HepG2 (cell line): ENCODE results near the gene RPS5. TPM values are rescaled to one million over a fixed set of nuclear protein-coding genes. Genes with fewer than 3 reads are reported as not detected.

ENCODE experiments used
- HDAC2 ChIP-seq: sonication (generic); formaldehyde crosslinking; IDR thresholded peaks from 2 replicates; pipeline ENCODE4 v1.4.0; 2020; ENCODE audit warnings: missing genetic modification reagents
- IRF2 ChIP-seq: IDR thresholded peaks from 2 replicates; pipeline ENCODE4 v1.6.1; 2018; ENCODE audit warnings: missing genetic modification reagents, missing compliant biosample characterization
- NR2F1 ChIP-seq, 2 experiments: fragments of 450-650 bp in 1 of 2; formaldehyde crosslinking in 1 of 2; IDR thresholded peaks; 2 replicates each; pipeline versions ENCODE4 v1.5.0 to v1.6.1; 2016 to 2020; ENCODE audit warnings: mild to moderate bottlenecking in 1 of 2, missing compliant biosample characterization in 1 of 2, missing genetic modification reagents in 1 of 2, moderate library complexity in 1 of 2
- NR2F2 ChIP-seq: IDR thresholded peaks from 2 replicates; pipeline ENCODE4 v1.6.1; 2012; ENCODE audit warnings: low read depth, inconsistent platforms, borderline replicate concordance
- NR2F6 ChIP-seq, 2 experiments: IDR thresholded peaks; 2 replicates each; pipeline ENCODE4 v1.6.1; 2016; ENCODE audit warnings: antibody characterized with exemption in 1 of 2, mild to moderate bottlenecking in 1 of 2
- RAD21 ChIP-seq: fragments of 450-650 bp; formaldehyde crosslinking; IDR thresholded peaks from 2 replicates; pipeline ENCODE4 v1.5.0; 2020; ENCODE audit warnings: mild to moderate bottlenecking
- ZNF180 ChIP-seq: sonication (generic); formaldehyde crosslinking; IDR thresholded peaks from 2 replicates; pipeline ENCODE4 v1.4.0; 2020; ENCODE audit warnings: low read depth, missing genetic modification reagents, borderline replicate concordance
- ZNF441 ChIP-seq: sonication (generic); formaldehyde crosslinking; IDR thresholded peaks from 2 replicates; pipeline ENCODE4 v1.7.0; 2021; ENCODE audit warnings: missing genetic modification reagents, borderline replicate concordance
- ZNF557 ChIP-seq: sonication (generic); formaldehyde crosslinking; IDR thresholded peaks from 2 replicates; pipeline ENCODE4 v1.4.0; 2020; ENCODE audit warnings: missing genetic modification reagents
- polyA plus RNA-seq, 8 experiments: library from polyadenylated mRNA; depleted of rRNA in 3 of 8; stranded (reverse) in 7 of 8; unstranded in 1 of 8; fragments of >200 nt; fragmentation: Illumina TruSeq in 4 of 8; extraction: Trizol in 4 of 8; gene quantifications; 2 replicates each; pipeline versions ENCODE4 v1.2.1 to v1.2.3, GENCODE V29; 2011 to 2016; ENCODE audit warnings: low read depth in 4 of 8, missing spikeins in 1 of 8, mixed read lengths in 1 of 8; ENCODE audit not compliant: insufficient read depth in 1 of 8
- total RNA-seq, 5 experiments: library from RNA; depleted of rRNA; stranded (reverse); fragments of >200 nt; fragmentation: Illumina TruSeq; extraction: Trizol; gene quantifications; 2 replicates each; pipeline ENCODE4 v1.2.3, GENCODE V29; 2016; ENCODE audit warnings: low read depth in 1 of 5
- TF ChIP-seq, protein P1 (sequence below): sonication (generic); formaldehyde crosslinking; IDR thresholded peaks from 2 replicates; pipeline ENCODE4 v1.5.0; 2020; ENCODE audit warnings: mild to moderate bottlenecking, missing genetic modification reagents, borderline replicate concordance
- TF ChIP-seq, protein P2 (sequence below): sonication (generic); formaldehyde crosslinking; conservative IDR thresholded peaks from 2 replicates; pipeline ENCODE4 v1.4.0; 2020; ENCODE audit warnings: missing genetic modification reagents
- TF ChIP-seq, protein P3 (sequence below): sonication (generic); formaldehyde crosslinking; IDR thresholded peaks from 2 replicates; pipeline ENCODE4 v1.4.0; 2020; ENCODE audit warnings: missing genetic modification reagents
- TF ChIP-seq, protein P4 (sequence below): sonication (generic); formaldehyde crosslinking; IDR thresholded peaks from 2 replicates; pipeline ENCODE4 v1.8.1; 2023; ENCODE audit warnings: mild to moderate bottlenecking, missing genetic modification reagents, borderline replicate concordance

RPS5 gene
- total and polyA plus RNA-seq, 2 of the 13 experiments (the other 11 are each of a cell fraction or from before 2014, with no cell fraction given), result 1,544 to 4,408 TPM

DNA sequence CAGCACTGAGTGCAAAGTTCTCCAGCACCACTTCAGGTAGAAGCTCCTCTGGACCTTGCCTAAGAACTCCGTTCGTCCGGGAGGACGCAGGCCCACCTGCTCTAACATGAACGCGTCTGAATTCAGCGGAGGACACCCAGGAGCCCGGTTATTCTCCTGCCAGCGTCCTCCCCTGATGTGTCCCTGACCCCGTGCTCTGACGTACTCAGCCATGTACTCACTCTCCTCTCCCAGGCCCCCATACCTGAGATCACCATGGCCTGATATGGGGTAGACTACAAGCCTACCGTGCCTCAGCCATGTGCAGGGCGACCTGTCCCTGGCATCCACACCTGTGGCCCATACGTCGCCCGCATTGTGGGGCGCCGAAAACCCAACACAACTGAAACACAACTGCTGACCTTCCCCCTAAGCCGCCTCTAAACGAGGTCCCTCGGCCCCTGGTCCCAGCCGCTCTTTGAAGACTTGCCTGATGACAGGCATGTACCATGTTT, 20.6 kb downstream of the RPS5 start (continued):
- TF ChIP-seq, protein P1, sequence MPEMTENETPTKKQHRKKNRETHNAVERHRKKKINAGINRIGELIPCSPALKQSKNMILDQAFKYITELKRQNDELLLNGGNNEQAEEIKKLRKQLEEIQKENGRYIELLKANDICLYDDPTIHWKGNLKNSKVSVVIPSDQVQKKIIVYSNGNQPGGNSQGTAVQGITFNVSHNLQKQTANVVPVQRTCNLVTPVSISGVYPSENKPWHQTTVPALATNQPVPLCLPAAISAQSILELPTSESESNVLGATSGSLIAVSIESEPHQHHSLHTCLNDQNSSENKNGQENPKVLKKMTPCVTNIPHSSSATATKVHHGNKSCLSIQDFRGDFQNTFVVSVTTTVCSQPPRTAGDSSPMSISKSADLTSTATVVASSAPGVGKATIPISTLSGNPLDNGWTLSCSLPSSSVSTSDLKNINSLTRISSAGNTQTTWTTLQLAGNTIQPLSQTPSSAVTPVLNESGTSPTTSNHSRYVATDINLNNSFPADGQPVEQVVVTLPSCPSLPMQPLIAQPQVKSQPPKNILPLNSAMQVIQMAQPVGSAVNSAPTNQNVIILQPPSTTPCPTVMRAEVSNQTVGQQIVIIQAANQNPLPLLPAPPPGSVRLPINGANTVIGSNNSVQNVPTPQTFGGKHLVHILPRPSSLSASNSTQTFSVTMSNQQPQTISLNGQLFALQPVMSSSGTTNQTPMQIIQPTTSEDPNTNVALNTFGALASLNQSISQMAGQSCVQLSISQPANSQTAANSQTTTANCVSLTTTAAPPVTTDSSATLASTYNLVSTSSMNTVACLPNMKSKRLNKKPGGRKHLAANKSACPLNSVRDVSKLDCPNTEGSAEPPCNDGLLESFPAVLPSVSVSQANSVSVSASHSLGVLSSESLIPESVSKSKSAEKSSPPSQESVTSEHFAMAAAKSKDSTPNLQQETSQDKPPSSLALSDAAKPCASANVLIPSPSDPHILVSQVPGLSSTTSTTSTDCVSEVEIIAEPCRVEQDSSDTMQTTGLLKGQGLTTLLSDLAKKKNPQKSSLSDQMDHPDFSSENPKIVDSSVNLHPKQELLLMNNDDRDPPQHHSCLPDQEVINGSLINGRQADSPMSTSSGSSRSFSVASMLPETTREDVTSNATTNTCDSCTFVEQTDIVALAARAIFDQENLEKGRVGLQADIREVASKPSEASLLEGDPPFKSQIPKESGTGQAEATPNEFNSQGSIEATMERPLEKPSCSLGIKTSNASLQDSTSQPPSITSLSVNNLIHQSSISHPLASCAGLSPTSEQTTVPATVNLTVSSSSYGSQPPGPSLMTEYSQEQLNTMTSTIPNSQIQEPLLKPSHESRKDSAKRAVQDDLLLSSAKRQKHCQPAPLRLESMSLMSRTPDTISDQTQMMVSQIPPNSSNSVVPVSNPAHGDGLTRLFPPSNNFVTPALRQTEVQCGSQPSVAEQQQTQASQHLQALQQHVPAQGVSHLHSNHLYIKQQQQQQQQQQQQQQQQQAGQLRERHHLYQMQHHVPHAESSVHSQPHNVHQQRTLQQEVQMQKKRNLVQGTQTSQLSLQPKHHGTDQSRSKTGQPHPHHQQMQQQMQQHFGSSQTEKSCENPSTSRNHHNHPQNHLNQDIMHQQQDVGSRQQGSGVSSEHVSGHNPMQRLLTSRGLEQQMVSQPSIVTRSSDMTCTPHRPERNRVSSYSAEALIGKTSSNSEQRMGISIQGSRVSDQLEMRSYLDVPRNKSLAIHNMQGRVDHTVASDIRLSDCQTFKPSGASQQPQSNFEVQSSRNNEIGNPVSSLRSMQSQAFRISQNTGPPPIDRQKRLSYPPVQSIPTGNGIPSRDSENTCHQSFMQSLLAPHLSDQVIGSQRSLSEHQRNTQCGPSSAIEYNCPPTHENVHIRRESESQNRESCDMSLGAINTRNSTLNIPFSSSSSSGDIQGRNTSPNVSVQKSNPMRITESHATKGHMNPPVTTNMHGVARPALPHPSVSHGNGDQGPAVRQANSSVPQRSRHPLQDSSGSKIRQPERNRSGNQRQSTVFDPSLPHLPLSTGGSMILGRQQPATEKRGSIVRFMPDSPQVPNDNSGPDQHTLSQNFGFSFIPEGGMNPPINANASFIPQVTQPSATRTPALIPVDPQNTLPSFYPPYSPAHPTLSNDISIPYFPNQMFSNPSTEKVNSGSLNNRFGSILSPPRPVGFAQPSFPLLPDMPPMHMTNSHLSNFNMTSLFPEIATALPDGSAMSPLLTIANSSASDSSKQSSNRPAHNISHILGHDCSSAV (CRISPR knock-in tag), result no peak
- peak; percentile 32; the same call in 1 of the 2 replicates for TF ChIP-seq NR2F6 (IDR thresholded peaks at IDR 0.05)
- peak; percentile 31; the same call in 1 of the 2 replicates for TF ChIP-seq NR2F6 (CRISPR knock-in tag; IDR thresholded peaks at IDR 0.05)
- no peak for TF ChIP-seq RAD21
- TF ChIP-seq, protein P2, sequence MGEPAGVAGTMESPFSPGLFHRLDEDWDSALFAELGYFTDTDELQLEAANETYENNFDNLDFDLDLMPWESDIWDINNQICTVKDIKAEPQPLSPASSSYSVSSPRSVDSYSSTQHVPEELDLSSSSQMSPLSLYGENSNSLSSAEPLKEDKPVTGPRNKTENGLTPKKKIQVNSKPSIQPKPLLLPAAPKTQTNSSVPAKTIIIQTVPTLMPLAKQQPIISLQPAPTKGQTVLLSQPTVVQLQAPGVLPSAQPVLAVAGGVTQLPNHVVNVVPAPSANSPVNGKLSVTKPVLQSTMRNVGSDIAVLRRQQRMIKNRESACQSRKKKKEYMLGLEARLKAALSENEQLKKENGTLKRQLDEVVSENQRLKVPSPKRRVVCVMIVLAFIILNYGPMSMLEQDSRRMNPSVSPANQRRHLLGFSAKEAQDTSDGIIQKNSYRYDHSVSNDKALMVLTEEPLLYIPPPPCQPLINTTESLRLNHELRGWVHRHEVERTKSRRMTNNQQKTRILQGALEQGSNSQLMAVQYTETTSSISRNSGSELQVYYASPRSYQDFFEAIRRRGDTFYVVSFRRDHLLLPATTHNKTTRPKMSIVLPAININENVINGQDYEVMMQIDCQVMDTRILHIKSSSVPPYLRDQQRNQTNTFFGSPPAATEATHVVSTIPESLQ (CRISPR knock-in tag), result no peak
- TF ChIP-seq, protein P3, sequence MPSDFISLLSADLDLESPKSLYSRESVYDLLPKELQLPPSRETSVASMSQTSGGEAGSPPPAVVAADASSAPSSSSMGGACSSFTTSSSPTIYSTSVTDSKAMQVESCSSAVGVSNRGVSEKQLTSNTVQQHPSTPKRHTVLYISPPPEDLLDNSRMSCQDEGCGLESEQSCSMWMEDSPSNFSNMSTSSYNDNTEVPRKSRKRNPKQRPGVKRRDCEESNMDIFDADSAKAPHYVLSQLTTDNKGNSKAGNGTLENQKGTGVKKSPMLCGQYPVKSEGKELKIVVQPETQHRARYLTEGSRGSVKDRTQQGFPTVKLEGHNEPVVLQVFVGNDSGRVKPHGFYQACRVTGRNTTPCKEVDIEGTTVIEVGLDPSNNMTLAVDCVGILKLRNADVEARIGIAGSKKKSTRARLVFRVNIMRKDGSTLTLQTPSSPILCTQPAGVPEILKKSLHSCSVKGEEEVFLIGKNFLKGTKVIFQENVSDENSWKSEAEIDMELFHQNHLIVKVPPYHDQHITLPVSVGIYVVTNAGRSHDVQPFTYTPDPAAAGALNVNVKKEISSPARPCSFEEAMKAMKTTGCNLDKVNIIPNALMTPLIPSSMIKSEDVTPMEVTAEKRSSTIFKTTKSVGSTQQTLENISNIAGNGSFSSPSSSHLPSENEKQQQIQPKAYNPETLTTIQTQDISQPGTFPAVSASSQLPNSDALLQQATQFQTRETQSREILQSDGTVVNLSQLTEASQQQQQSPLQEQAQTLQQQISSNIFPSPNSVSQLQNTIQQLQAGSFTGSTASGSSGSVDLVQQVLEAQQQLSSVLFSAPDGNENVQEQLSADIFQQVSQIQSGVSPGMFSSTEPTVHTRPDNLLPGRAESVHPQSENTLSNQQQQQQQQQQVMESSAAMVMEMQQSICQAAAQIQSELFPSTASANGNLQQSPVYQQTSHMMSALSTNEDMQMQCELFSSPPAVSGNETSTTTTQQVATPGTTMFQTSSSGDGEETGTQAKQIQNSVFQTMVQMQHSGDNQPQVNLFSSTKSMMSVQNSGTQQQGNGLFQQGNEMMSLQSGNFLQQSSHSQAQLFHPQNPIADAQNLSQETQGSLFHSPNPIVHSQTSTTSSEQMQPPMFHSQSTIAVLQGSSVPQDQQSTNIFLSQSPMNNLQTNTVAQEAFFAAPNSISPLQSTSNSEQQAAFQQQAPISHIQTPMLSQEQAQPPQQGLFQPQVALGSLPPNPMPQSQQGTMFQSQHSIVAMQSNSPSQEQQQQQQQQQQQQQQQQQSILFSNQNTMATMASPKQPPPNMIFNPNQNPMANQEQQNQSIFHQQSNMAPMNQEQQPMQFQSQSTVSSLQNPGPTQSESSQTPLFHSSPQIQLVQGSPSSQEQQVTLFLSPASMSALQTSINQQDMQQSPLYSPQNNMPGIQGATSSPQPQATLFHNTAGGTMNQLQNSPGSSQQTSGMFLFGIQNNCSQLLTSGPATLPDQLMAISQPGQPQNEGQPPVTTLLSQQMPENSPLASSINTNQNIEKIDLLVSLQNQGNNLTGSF (CRISPR knock-in tag), result no peak
- TF ChIP-seq, protein P4, sequence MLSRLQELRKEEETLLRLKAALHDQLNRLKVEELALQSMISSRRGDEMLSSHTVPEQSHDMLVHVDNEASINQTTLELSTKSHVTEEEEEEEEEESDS (CRISPR knock-in tag), result no peak
- TF ChIP-seq IRF2, result no peak
- TF ChIP-seq ZNF180, result no peak
- no peak for TF ChIP-seq ZNF557 (CRISPR knock-in tag)
- no peak for TF ChIP-seq HDAC2
- no peak for TF ChIP-seq ZNF441 (CRISPR knock-in tag)
- peak in 1 of 2 experiments; percentile 33; a peak in 1 of 4 replicates for TF ChIP-seq NR2F1 (CRISPR knock-in tag; IDR thresholded peaks at IDR 0.05)
- no peak for TF ChIP-seq NR2F2
